Fibroblast of lung (primary cell): ENCODE results near the gene PDE9A. TPM values are rescaled to one million over a fixed set of nuclear protein-coding genes. Genes with fewer than 3 reads are reported as not detected.
"Not testable (repeated sequence)": the region's sequence is repeated elsewhere in the genome, so short reads cannot be mapped to it uniquely, and the experiment has no call there.

Source experiments
- DNase-seq, 2 donors: peaks; one replicate each; pipeline versions ENCODE4 v3.0.0 to v3.0.0-alpha.2; 2010; ENCODE audit warnings: low read depth in 2 of 2
- H2AFZ ChIP-seq: 2 replicates; pipeline ENCODE4 v1.5.1; 2012; ENCODE audit warnings: low read length, control low read depth, inconsistent platforms
- H3K27ac ChIP-seq: 2 replicates; pipeline ENCODE4 v1.5.1; 2011; ENCODE audit warnings: low read length, control low read depth; ENCODE audit not compliant: insufficient read depth
- H3K27me3 ChIP-seq: 2 replicates; pipeline ENCODE4 v1.5.1; 2011; ENCODE audit warnings: mild to moderate bottlenecking, low read length; ENCODE audit not compliant: control insufficient read depth, insufficient read depth
- H3K36me3 ChIP-seq: 2 replicates; pipeline ENCODE4 v1.5.1; 2011; ENCODE audit warnings: low read length; ENCODE audit not compliant: control insufficient read depth, insufficient read depth
- H3K4me1 ChIP-seq: 2 replicates; pipeline ENCODE4 v1.5.1; 2011; ENCODE audit warnings: low read length; ENCODE audit not compliant: control insufficient read depth, insufficient read depth; ENCODE audit errors: extremely low read depth
- H3K4me2 ChIP-seq: 2 replicates; pipeline ENCODE4 v1.5.1; 2011; ENCODE audit warnings: low read length, control low read depth; ENCODE audit not compliant: insufficient read depth; ENCODE audit errors: extremely low read depth
- H3K4me3 ChIP-seq, 4 experiments: fragments of 200-600 bp in 1 of 4; sonication (generic) in 1 of 4; replicated peaks in 1 of 4; 2 replicates each; pipeline ENCODE4 v1.5.1; 2011 to 2016; ENCODE audit warnings: low read length in 4 of 4, low read depth in 3 of 4, mild to moderate bottlenecking in 3 of 4, control low read depth in 2 of 4, inconsistent platforms in 1 of 4, mixed read lengths in 1 of 4; ENCODE audit not compliant: insufficient read depth in 1 of 4; ENCODE audit errors: control extremely low read depth in 1 of 4
- H3K79me2 ChIP-seq: 2 replicates; pipeline ENCODE4 v1.5.1; 2012; ENCODE audit warnings: mild to moderate bottlenecking, low read length, inconsistent platforms; ENCODE audit not compliant: control insufficient read depth, insufficient read depth
- H3K9ac ChIP-seq: 2 replicates; pipeline ENCODE4 v1.5.1; 2011; ENCODE audit warnings: mild to moderate bottlenecking, low read length, control low read depth; ENCODE audit not compliant: insufficient read depth
- H3K9me3 ChIP-seq: 2 replicates; pipeline ENCODE4 v1.5.1; 2012; ENCODE audit warnings: low read depth, low read length; ENCODE audit not compliant: control insufficient read depth, insufficient read depth
- H4K20me1 ChIP-seq: 2 replicates; pipeline ENCODE4 v1.5.1; 2011; ENCODE audit warnings: low read length; ENCODE audit not compliant: control insufficient read depth, insufficient read depth; ENCODE audit errors: extremely low read depth
- CTCF ChIP-seq, 2 donors: IDR thresholded peaks in 1 of 2; conservative IDR thresholded peaks in 1 of 2; 1 replicate in 1 of 2; 2 replicates in 1 of 2; pipeline ENCODE4 v1.5.1; 2011 to 2012; ENCODE audit warnings: low read length in 2 of 2, control low read depth in 1 of 2, inconsistent platforms in 1 of 2, low read depth in 1 of 2, mild to moderate bottlenecking in 1 of 2
- EZH2 ChIP-seq: IDR thresholded peaks from 2 replicates; pipeline ENCODE4 v1.5.1; 2012; ENCODE audit warnings: low read length, control low read depth, mild to moderate bottlenecking; ENCODE audit errors: missing control alignments
- polyA plus RNA-seq, 2 donors: library from polyadenylated mRNA; depleted of rRNA in 1 of 2; stranded (reverse) in 1 of 2; unstranded in 1 of 2; fragments of >200 nt; gene quantifications; 2 replicates each; pipeline ENCODE4 v1.2.1, GENCODE V29; 2011 to 2012; ENCODE audit warnings: missing spikeins in 1 of 2
- total RNA-seq: library from RNA; depleted of rRNA; stranded (reverse); fragments of >200 nt; gene quantifications from 2 replicates; pipeline ENCODE4 v1.2.1, GENCODE V29; 2014

PDE9A gene
- total and polyA plus RNA-seq, 2 donors (not counting 1 experiment from before 2014, with no cell fraction given): 1.8 to 4.4 TPM

DNA sequence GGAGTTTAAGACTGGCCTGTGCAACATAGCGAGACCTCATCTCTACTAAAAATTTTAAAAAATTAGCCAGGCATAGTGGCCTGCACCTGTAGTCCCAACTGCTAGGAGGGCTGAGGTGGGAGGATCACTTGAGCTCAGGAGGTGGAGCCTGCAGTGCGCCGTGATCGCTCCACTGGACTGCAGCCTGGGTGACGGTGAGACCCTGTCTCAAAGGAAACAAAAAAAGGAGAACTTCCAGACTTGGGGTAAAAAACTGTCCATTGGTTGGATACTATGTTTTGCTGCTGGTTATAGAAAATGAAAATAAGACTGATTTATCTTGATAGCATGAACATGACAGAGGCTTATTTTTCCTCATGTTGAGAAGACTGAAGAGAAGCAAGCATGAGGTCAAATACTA lies 146.5 kb downstream of the PDE9A start:
- no peak overlapping the region for H2AFZ ChIP-seq
- H3K9me3 ChIP-seq: no peaks in the 10 kb centered on the region
- no peak overlapping the region for H3K9ac ChIP-seq
- no peak overlapping the region for H3K4me2 ChIP-seq
- H3K4me1 ChIP-seq: no peaks in the 10 kb centered on the region
- H3K27ac ChIP-seq: no peak overlapping the region
- H3K79me2 ChIP-seq: no peaks in the 10 kb centered on the region
- H3K27me3 ChIP-seq: no peaks in the 10 kb centered on the region
- no peaks in the 10 kb centered on the region for H3K36me3 ChIP-seq
- no peaks in the 10 kb centered on the region for H4K20me1 ChIP-seq
- no peak for DNase-seq
- TF ChIP-seq CTCF (conservative IDR thresholded peaks at IDR 0.05 in 1 of 2, IDR thresholded peaks at IDR 0.05 in 1 of 2; ENCODE audit: low read depth in 1 of 2, low read length in 2 of 2): no peak
- TF ChIP-seq EZH2: no peak
- no peak overlapping the region for H3K4me3 ChIP-seq

GRCh38 chr21:42801616-42802015 lies 148.2 kb downstream of the PDE9A start:
- H3K79me2 ChIP-seq, H3K9me3 ChIP-seq, H3K27ac ChIP-seq, H3K4me2 ChIP-seq, H3K36me3 ChIP-seq, H3K4me3 ChIP-seq, H3K9ac ChIP-seq, H2AFZ ChIP-seq, DNase-seq, H3K4me1 ChIP-seq, H3K27me3 ChIP-seq, H4K20me1 ChIP-seq: not testable (repeated sequence)

DNA sequence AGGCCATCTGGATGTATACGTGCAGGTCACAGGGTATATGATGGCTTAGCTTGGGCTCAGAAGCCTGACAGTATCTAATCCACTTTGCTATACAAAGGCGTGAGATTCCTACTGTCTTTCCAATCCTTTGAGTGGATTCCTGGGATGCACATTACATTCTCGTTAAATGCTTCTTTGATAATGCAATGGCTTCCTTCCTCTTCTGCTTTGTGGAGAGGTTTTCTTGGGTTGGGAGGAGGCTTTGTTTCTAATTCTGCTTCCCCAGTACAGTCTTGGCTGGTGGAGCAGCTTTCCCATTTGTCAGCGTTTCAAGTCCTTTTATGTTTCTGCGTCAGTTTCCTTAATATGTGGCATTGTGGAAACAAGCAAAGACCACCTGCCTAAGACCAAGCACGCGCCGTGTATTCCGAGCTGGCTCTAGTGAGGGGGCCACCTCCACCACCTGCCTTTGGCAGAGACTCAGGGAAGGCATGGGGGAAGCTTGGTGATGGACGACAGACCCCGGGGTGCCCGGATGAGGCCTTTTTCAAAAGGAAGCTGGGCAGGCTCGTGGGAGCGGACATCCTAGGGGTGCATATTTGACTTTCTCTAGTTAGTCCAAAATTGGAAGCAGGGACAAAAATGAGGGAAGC lies 153.2 kb downstream of the PDE9A start:
- peaks cover 4% of the 10 kb centered on the region for H3K27me3 ChIP-seq
- H4K20me1 ChIP-seq: no peaks in the 10 kb centered on the region
- H3K9ac ChIP-seq: no peak overlapping the region
- H3K4me3 ChIP-seq: no peak overlapping the region
- TF ChIP-seq EZH2 (no peak), CTCF (conservative IDR thresholded peaks at IDR 0.05 in 1 of 2, IDR thresholded peaks at IDR 0.05 in 1 of 2; ENCODE audit: low read depth in 1 of 2, low read length in 2 of 2) (no peak)
- no peaks in the 10 kb centered on the region for H3K36me3 ChIP-seq
- no peak overlapping the region for H3K27ac ChIP-seq
- no peak for DNase-seq
- H3K4me1 ChIP-seq: no peaks in the 10 kb centered on the region
- no peaks in the 10 kb centered on the region for H3K9me3 ChIP-seq
- no peak overlapping the region for H2AFZ ChIP-seq
- H3K4me2 ChIP-seq: no peak overlapping the region
- H3K79me2 ChIP-seq: no peaks in the 10 kb centered on the region

- not testable (repeated sequence) for H4K20me1 ChIP-seq, H3K9me3 ChIP-seq, H3K4me3 ChIP-seq, H3K79me2 ChIP-seq, H3K4me2 ChIP-seq, H2AFZ ChIP-seq, H3K36me3 ChIP-seq, H3K4me1 ChIP-seq, H3K27ac ChIP-seq, H3K9ac ChIP-seq, DNase-seq, H3K27me3 ChIP-seq
Observed at GRCh38 chr21:42807293-42807895, 154.0 kb downstream of the PDE9A start.
